ENCODE measurements around the gene BDKRB2. TPM values are rescaled to one million over a fixed set of nuclear protein-coding genes. Genes with fewer than 3 reads are reported as not detected.
A peak's percentile ranks its signal among the peaks of the same experiment; 100 is the strongest.

Gene BDKRB2
- total RNA-seq, 1 donor from 2014 or later: 23.3 TPM

GRCh38 chr14:96267336-96267735, 62.7 kb downstream of the BDKRB2 start:
- peaks cover 58% of the 10 kb centered on the region for H3K4me1 ChIP-seq
- no peak overlapping the region for H3K4me3 ChIP-seq
- TF ChIP-seq POLR2A (IDR thresholded peaks at IDR 0.05) (no peak), CTCF (IDR thresholded peaks at IDR 0.05) (no peak), POLR2AphosphoS5 (IDR thresholded peaks at IDR 0.05; ENCODE audit: insufficient read depth in 1 of 2, low read depth in 1 of 2) (peak in 1 of 2 donors; percentile 27)
- H3K27me3 ChIP-seq: no peaks in the 10 kb centered on the region
- intact Hi-C loops (cut with DNase I): no loop called here
- no peaks in the 10 kb centered on the region for H3K9me3 ChIP-seq
- peak overlapping the region; percentile 72 for H3K27ac ChIP-seq
- DNase-seq (ENCODE audit: extremely low spot score in 2 of 2): peak in 1 of 2 donors; percentile 88
- H3K36me3 ChIP-seq: no peaks in the 10 kb centered on the region

- DNase-seq (ENCODE audit: extremely low spot score in 2 of 2): peak in 1 of 2 donors; percentile 83
- H3K36me3 ChIP-seq: no peaks in the 10 kb centered on the region
- H3K4me1 ChIP-seq: peaks cover 56% of the 10 kb centered on the region
- TF ChIP-seq POLR2AphosphoS5 (IDR thresholded peaks at IDR 0.05; ENCODE audit: insufficient read depth in 1 of 2, low read depth in 1 of 2) (no peak), POLR2A (IDR thresholded peaks at IDR 0.05) (no peak), CTCF (IDR thresholded peaks at IDR 0.05) (no peak)
- intact Hi-C loops (cut with DNase I): no loop called here
- H3K27me3 ChIP-seq: no peaks in the 10 kb centered on the region
- H3K27ac ChIP-seq: peak overlapping the region; percentile 72
- no peak overlapping the region for H3K4me3 ChIP-seq
- no peaks in the 10 kb centered on the region for H3K9me3 ChIP-seq
These were observed 63.3 kb downstream of the BDKRB2 start for GRCh38 chr14:96267916-96268315.

GRCh38 chr14:96268431-96269358, 64.1 kb downstream of the BDKRB2 start:
- Histone ChIP-seq H3K9me3 (no peaks in the 10 kb centered on the region), H3K4me3 (no peak overlapping the region), H3K27ac (peak overlapping the region; percentile 72), H3K4me1 (peaks cover 48% of the 10 kb centered on the region), H3K27me3 (no peaks in the 10 kb centered on the region), H3K36me3 (no peaks in the 10 kb centered on the region)
- no peak for TF ChIP-seq CTCF (IDR thresholded peaks at IDR 0.05)
- peak; percentile 84 for TF ChIP-seq POLR2AphosphoS5 (IDR thresholded peaks at IDR 0.05; ENCODE audit: insufficient read depth in 1 of 2, low read depth in 1 of 2)
- DNase-seq (ENCODE audit: extremely low spot score in 2 of 2): peak in 1 of 2 donors; percentile 97
- intact Hi-C loops (cut with DNase I): no loop called here

GRCh38 chr14:96269359-96269710, 64.7 kb downstream of the BDKRB2 start:
- Histone ChIP-seq H3K4me3 (no peak overlapping the region), H3K36me3 (no peaks in the 10 kb centered on the region), H3K9me3 (no peaks in the 10 kb centered on the region), H3K4me1 (peaks cover 47% of the 10 kb centered on the region), H3K27me3 (no peaks in the 10 kb centered on the region), H3K27ac (peak overlapping the region; percentile 72)
- intact Hi-C loops (cut with DNase I): no loop called here
- DNase-seq (ENCODE audit: extremely low spot score in 2 of 2): no peak
- peak in 1 of 2 donors; percentile 67 for TF ChIP-seq POLR2AphosphoS5 (IDR thresholded peaks at IDR 0.05; ENCODE audit: insufficient read depth in 1 of 2, low read depth in 1 of 2)
- TF ChIP-seq CTCF (IDR thresholded peaks at IDR 0.05): no peak

Measured in vagina (tissue), 2 donors.